MCF 10A (cell line): ENCODE measurements around the gene DPAGT1. TPM values are rescaled to one million over a fixed set of nuclear protein-coding genes. Genes with fewer than 3 reads are reported as not detected.

Source experiments
- BruUV-seq: library from RNA; stranded (reverse); fragments of 400-500 nt; replicated peaks from 2 replicates; lab custom pipeline; 2021; lab: Mats Ljungman, UMichigan
- CTCF ChIA-PET: fragments of 300-600 bp; sonication (Branson Sonifier 250); formaldehyde crosslinking; extraction: SDS; loops from one replicate; lab custom pipeline; 2021; ENCODE audit warnings: antibody characterized with exemption, inconsistent platforms; lab: Yijun Ruan, JAX
- POLR2A ChIA-PET: fragments of 300-600, 350-650 bp; sonication (Branson Sonifier 250); formaldehyde crosslinking; extraction: SDS; loops from one replicate; lab custom pipeline; 2020; ENCODE audit warnings: antibody characterized with exemption, inconsistent platforms; lab: Yijun Ruan, JAX
- DNase-seq: peaks from one replicate; pipeline ENCODE4 v3.0.0-alpha.2; 2018; ENCODE audit not compliant: unreplicated experiment
- H3K27ac Mint-ChIP-seq: one replicate; pipeline ENCODE4 v1.8.0; 2022; ENCODE audit warnings: mild to moderate bottlenecking, low read depth, mixed read lengths; ENCODE audit not compliant: unreplicated experiment
- H3K27me3 Mint-ChIP-seq: one replicate; pipeline ENCODE4 v1.8.0; 2022; ENCODE audit warnings: mixed read lengths; ENCODE audit not compliant: insufficient read depth, unreplicated experiment
- H3K36me3 Mint-ChIP-seq: one replicate; pipeline ENCODE4 v1.8.0; 2022; ENCODE audit warnings: mild to moderate bottlenecking, moderate library complexity, mixed read lengths; ENCODE audit not compliant: insufficient read depth, unreplicated experiment
- H3K4me1 Mint-ChIP-seq: one replicate; pipeline ENCODE4 v1.8.0; 2022; ENCODE audit warnings: mixed read lengths; ENCODE audit not compliant: insufficient read depth, unreplicated experiment
- H3K4me3 Mint-ChIP-seq: one replicate; pipeline ENCODE4 v1.8.0; 2022; ENCODE audit warnings: mild to moderate bottlenecking, moderate library complexity, mixed read lengths; ENCODE audit not compliant: unreplicated experiment
- H3K9me3 Mint-ChIP-seq: one replicate; pipeline ENCODE4 v1.8.0; 2022; ENCODE audit warnings: mixed read lengths; ENCODE audit not compliant: unreplicated experiment
- CTCF ChIP-seq: fragments of 200-600 bp; IDR thresholded peaks from one replicate; pipeline ENCODE4 v1.8.0; 2022; ENCODE audit warnings: antibody characterized with exemption, mild to moderate bottlenecking; ENCODE audit not compliant: unreplicated experiment
- intact Hi-C: fragments of 100-400 bp; cut with micrococcal nuclease; formaldehyde crosslinking; loops from 2 replicates; pipeline ENCODE4 v1.14.1; 2022
- total RNA-seq: library from RNA; stranded (reverse); gene quantifications from 2 replicates; pipeline ENCODE4 v1.2.3, GENCODE V29; 2022

Gene DPAGT1
- total RNA-seq, 1 experiment from 2014 or later = 58.8 TPM

- peaks cover 10% of the 10 kb centered on the region for H3K4me1 Mint-ChIP-seq
- H3K9me3 Mint-ChIP-seq = no peaks in the 10 kb centered on the region
- ChIA-PET POLR2A (interaction anchor here (0.6 to 4.2 kb wide), 18 partner anchors 10 to 271 kb away, joined by 3 to 59 read pairs (median 5); partner anchors contain the start of genes C2CD2L, CBL, DPAGT1 and HINFP), CTCF (interaction anchor here (0.8 to 2.9 kb wide), 3 partner anchors 9 to 57 kb away, joined by 5 to 19 read pairs (median 5); a partner anchor contains a TSS)
- peaks cover 29% of the 10 kb centered on the region for H3K36me3 Mint-ChIP-seq
- intact Hi-C loops = no loop called here
- TSS peak; percentile 76 for BruUV-seq
- no peak for DNase-seq
- H3K4me3 Mint-ChIP-seq = peak overlapping the region; percentile 94
- no peak for TF ChIP-seq CTCF
- no peaks in the 10 kb centered on the region for H3K27me3 Mint-ChIP-seq
- H3K27ac Mint-ChIP-seq = peak overlapping the region; percentile 81
These were observed 16.2 kb downstream of the DPAGT1 start for GRCh38 chr11:119085437-119085847.

- no TSS peak for BruUV-seq
- Mint-ChIP-seq H3K36me3 (peaks cover 35% of the 10 kb centered on the region), H3K27ac (peak within 1 kb of the TSS; percentile 81), H3K9me3 (no peaks in the 10 kb centered on the region), H3K4me3 (peak within 1 kb of the TSS; percentile 94), H3K4me1 (peaks cover 10% of the 10 kb centered on the region), H3K27me3 (no peaks in the 10 kb centered on the region)
- intact Hi-C loops = no loop called here
- ChIA-PET CTCF (interaction anchor here (0.6 to 2.9 kb wide), 5 partner anchors 10 to 596 kb away, joined by 3 to 19 read pairs (median 4); a partner anchor contains a TSS), POLR2A (interaction anchor here (0.6 to 4.2 kb wide), 21 partner anchors 10 to 276 kb away, joined by 3 to 59 read pairs (median 4); partner anchors contain the start of genes C2CD2L, CBL, DPAGT1 and HINFP)
- DNase-seq = peak; percentile 93
- TF ChIP-seq CTCF = no peak
These were observed 16.8 kb downstream of the DPAGT1 start, which contains the start of gene HMBS for GRCh38 chr11:119084663-119085436. HMBS (plus strand) TSS chr11:119084881; CDS start chr11:119085034, 153 bp downstream.

GRCh38 chr11:119081682-119082260 is 19.9 kb downstream of the DPAGT1 start:
- ChIA-PET POLR2A (interaction anchor here (1.0 to 1.4 kb wide), 4 partner anchors 9 to 84 kb away, joined by 4 to 5 read pairs (median 4); partner anchors contain the start of gene C2CD2L), CTCF (interaction anchor here (1.2 kb wide), 1 partner anchor 201 kb away, joined by 3 read pairs; no protein-coding TSS in a partner anchor)
- Mint-ChIP-seq H3K4me3 (no peak overlapping the region), H3K27ac (no peak overlapping the region), H3K4me1 (peaks cover 4% of the 10 kb centered on the region), H3K27me3 (no peaks in the 10 kb centered on the region), H3K36me3 (peaks cover 54% of the 10 kb centered on the region), H3K9me3 (no peaks in the 10 kb centered on the region)
- DNase-seq = no peak
- intact Hi-C loops = no loop called here
- TF ChIP-seq CTCF = no peak
- no TSS peak for BruUV-seq
